ES-I3 (cell line): ENCODE results near the gene ARG2.

Source experiments
- H3K36me3 ChIP-seq: 2 replicates; pipeline ENCODE4 v1.6.1; 2013; ENCODE audit warnings: mild to moderate bottlenecking, low read length, control low read depth, moderate library complexity; ENCODE audit not compliant: insufficient read depth
- H3K4me1 ChIP-seq: 2 replicates; pipeline ENCODE4 v1.6.1; 2013; ENCODE audit warnings: mild to moderate bottlenecking, control low read depth, low read length; ENCODE audit not compliant: insufficient read depth
- H3K9ac ChIP-seq: 2 replicates; pipeline ENCODE4 v1.6.1; 2013; ENCODE audit warnings: low read depth, mild to moderate bottlenecking, low read length, moderate library complexity
- H3K9me3 ChIP-seq: 2 replicates; pipeline ENCODE4 v1.6.1; 2013; ENCODE audit warnings: mild to moderate bottlenecking, low read length, moderate library complexity; ENCODE audit not compliant: control insufficient read depth, insufficient read depth

ARG2 gene

DNA sequence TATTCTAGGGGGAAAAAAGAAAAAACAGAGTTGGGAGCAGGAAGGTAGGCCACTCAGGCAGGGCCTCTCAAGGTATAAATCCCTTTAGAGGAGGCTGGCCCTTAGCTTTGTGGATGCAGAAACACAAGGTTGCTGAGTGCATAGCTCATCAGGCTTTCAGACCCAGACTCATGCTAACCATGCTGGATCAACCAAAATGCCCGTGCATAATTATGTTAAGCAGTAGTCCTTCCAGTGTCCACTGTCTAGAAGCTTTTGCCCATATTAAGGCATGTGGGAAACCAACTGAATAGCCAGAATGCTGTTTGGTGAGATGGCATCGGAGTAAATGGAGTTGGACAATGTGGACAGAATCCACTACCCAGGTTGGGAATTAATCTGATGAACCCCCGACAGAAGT lies 18.9 kb downstream of the ARG2 start:
- no peaks in the 10 kb centered on the region for H3K36me3 ChIP-seq

GRCh38 chr14:67641480-67641879 lies 21.8 kb downstream of the ARG2 start:
- no peak overlapping the region for H3K9ac ChIP-seq
- peaks cover 4% of the 10 kb centered on the region; the same call in 1 of the 2 replicates for H3K36me3 ChIP-seq
- H3K9me3 ChIP-seq: no peaks in the 10 kb centered on the region
- no peaks in the 10 kb centered on the region for H3K4me1 ChIP-seq

More for the DNA sequence above, 18.9 kb downstream of the ARG2 start:
- H3K9ac ChIP-seq: no peak overlapping the region
- H3K9me3 ChIP-seq: no peaks in the 10 kb centered on the region
- H3K4me1 ChIP-seq: no peaks in the 10 kb centered on the region

DNA sequence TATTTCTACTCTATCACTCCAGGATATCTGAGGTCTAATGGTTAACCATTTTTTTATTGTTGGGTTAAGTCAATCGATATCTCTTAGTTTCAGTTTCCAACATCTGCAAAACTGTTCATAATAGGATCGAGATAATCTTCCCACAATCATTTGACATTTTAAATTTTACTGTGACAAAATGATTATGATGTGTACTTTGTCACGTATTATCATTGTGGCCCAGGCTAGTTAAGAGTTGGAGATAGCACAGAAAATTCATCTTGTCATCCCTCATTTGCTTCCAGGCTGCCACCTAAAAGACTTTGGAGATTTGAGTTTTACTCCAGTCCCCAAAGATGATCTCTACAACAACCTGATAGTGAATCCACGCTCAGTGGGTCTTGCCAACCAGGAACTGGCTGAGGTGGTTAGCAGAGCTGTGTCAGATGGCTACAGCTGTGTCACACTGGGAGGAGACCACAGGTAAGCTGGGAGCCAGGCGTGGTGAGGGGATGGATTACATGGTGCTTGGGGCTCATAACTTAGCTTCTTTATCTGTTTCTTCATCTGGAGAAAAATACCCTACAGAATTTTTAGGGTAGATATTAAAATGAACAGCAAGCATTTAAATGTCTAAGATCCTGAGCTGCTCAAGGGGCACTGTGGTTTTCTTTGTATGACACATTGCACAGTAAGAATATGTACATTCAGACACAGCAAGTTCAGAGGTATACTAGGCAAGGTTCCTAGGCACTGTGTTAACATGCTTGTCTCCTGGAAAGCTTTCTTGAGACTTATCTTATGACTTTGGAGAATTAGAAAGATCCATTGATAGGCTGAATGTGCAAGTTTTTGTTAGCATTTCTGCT lies 22.4 kb downstream of the ARG2 start:
- Histone ChIP-seq H3K4me1 (no peaks in the 10 kb centered on the region), H3K9ac (no peak overlapping the region), H3K36me3 (peaks cover 5% of the 10 kb centered on the region; the same call in 1 of the 2 replicates), H3K9me3 (no peaks in the 10 kb centered on the region)

GRCh38 chr14:67643713-67644112 lies 24.0 kb downstream of the ARG2 start:
- no peak overlapping the region for H3K9ac ChIP-seq
- H3K36me3 ChIP-seq: peaks cover 14% of the 10 kb centered on the region; the same call in 1 of the 2 replicates
- H3K4me1 ChIP-seq: no peaks in the 10 kb centered on the region
- H3K9me3 ChIP-seq: no peaks in the 10 kb centered on the region

DNA sequence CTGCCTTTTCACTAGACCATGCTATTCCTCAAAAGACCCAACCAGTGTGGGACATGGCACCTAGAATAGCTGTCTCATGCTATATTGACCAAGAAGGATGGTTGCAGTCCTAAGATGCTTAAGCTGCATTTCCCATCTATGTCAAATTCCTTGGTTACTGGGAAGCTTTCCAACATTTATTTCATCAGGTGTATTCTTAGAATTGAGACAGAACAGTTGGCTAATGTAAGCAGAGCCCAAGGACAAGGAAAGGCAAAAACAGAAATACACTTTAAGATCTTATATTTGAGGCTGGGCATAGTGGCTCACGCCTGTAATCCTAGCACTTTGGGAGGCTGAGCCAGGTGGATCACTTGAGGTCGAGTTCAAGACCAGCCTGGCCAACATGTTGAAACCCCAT lies 24.7 kb downstream of the ARG2 start:
- Histone ChIP-seq H3K36me3 (peaks cover 16% of the 10 kb centered on the region; the same call in 1 of the 2 replicates), H3K4me1 (no peaks in the 10 kb centered on the region), H3K9me3 (no peaks in the 10 kb centered on the region), H3K9ac (no peak overlapping the region)

- Histone ChIP-seq H3K36me3 (peaks cover 24% of the 10 kb centered on the region; the same call in 1 of the 2 replicates), H3K9ac (no peak overlapping the region), H3K4me1 (no peaks in the 10 kb centered on the region), H3K9me3 (no peaks in the 10 kb centered on the region)
Observed at GRCh38 chr14:67645414-67645813, 25.7 kb downstream of the ARG2 start.

- Histone ChIP-seq H3K9ac (no peak overlapping the region), H3K4me1 (no peaks in the 10 kb centered on the region), H3K9me3 (no peaks in the 10 kb centered on the region), H3K36me3 (peaks cover 28% of the 10 kb centered on the region; the same call in 1 of the 2 replicates)
Observed at GRCh38 chr14:67646131-67646530, 26.4 kb downstream of the ARG2 start.

- peaks cover 41% of the 10 kb centered on the region for H3K36me3 ChIP-seq
- H3K4me1 ChIP-seq: no peaks in the 10 kb centered on the region
- H3K9ac ChIP-seq: no peak overlapping the region
- no peaks in the 10 kb centered on the region for H3K9me3 ChIP-seq
Observed at GRCh38 chr14:67650151-67650550, 30.4 kb downstream of the ARG2 start.

- no peaks in the 10 kb centered on the region for H3K4me1 ChIP-seq
- no peaks in the 10 kb centered on the region for H3K9me3 ChIP-seq
- H3K36me3 ChIP-seq: peaks cover 41% of the 10 kb centered on the region
- H3K9ac ChIP-seq: no peak overlapping the region
Observed at GRCh38 chr14:67650694-67651093, 31.0 kb downstream of the ARG2 start.

- H3K36me3 ChIP-seq: peaks cover 36% of the 10 kb centered on the region
- no peak overlapping the region for H3K9ac ChIP-seq
- H3K9me3 ChIP-seq: no peaks in the 10 kb centered on the region
- H3K4me1 ChIP-seq: no peaks in the 10 kb centered on the region
Observed at GRCh38 chr14:67652189-67652588, 32.5 kb downstream of the ARG2 start.

DNA sequence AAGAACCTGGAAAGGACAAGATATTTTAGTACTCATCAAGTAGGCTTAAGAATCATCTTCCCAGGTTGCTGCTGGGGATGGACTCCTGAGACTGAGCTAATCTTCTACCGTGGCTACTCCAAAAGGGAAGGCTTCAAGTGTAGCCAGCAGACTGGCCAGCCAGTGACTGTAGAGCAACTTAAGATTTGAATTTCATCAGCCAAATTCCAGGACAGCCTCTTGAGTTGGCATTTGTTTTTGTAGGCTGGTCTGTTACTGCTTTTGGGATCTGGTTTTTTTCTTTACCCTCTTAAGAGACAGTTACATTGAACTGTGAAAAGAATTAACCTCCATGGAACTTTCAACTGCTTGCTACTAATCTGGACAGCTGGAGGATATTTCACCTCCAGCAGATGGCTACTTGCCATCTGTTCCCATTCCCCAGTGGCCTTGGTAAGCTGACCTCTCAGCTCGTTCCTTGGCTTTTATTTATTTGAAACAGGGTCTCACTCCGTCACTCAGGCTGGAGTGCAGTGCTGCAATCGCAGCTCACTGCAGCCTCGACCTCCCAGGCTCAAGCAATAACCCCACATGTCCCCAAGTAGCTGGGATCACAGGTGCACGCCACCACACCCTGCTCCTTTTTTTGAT lies 34.0 kb downstream of the ARG2 start:
- H3K36me3 ChIP-seq: peaks cover 26% of the 10 kb centered on the region
- no peak overlapping the region for H3K9ac ChIP-seq
- H3K9me3 ChIP-seq: no peaks in the 10 kb centered on the region
- no peaks in the 10 kb centered on the region for H3K4me1 ChIP-seq

- H3K4me1 ChIP-seq: no peaks in the 10 kb centered on the region
- H3K9me3 ChIP-seq: no peaks in the 10 kb centered on the region
- H3K36me3 ChIP-seq: no peaks in the 10 kb centered on the region; the same call in 1 of the 2 replicates
- H3K9ac ChIP-seq: no peak overlapping the region
Observed at GRCh38 chr14:67663633-67664032, 43.9 kb downstream of the ARG2 start.

GRCh38 chr14:67665868-67666267 lies 46.1 kb downstream of the ARG2 start:
- Histone ChIP-seq H3K4me1 (no peaks in the 10 kb centered on the region; the same call in 1 of the 2 replicates), H3K36me3 (no peaks in the 10 kb centered on the region), H3K9me3 (no peaks in the 10 kb centered on the region), H3K9ac (no peak overlapping the region)

DNA sequence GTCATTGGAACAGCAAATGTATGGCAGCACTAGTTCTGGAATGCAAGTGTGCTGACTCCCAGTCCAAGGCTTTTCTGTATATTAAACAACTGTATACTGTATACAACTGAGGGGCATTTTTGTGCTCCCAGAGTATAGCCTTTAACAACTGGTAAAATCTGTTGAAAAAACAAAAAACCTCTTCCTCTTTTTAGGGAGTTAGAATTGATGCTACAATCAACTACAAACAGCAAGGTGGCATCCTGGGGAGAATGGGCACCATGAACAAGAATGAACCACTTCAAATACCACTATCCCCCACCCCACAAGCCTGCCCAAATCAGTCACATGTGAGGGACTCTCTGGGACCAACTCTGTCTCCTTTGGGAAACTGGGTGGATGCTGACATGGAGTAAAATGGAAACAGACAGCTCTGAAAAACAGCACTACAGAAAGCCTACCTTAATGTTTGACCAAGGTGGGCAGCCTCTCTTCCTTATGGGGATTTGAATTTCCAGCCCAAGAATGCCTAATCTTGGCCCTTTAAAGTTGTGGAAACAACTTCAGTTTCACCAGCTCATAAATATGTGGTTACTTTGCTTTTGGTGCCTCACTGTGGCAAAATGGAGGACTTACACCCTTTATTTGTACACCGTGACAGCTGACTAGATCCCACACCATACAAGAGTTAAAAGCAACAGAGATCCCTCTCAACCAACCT lies 47.2 kb downstream of the ARG2 start:
- no peak overlapping the region for H3K9ac ChIP-seq
- no peaks in the 10 kb centered on the region for H3K9me3 ChIP-seq
- no peaks in the 10 kb centered on the region; the same call in 1 of the 2 replicates for H3K4me1 ChIP-seq
- H3K36me3 ChIP-seq: no peaks in the 10 kb centered on the region
